T47D (cell line): ENCODE results near the gene UBXN6.
A peak's percentile ranks its signal among the peaks of the same experiment; 100 is the strongest.

Experiments used
- DNase-seq, 2 experiments: peaks; one replicate each; pipeline versions ENCODE4 v3.0.0 to v3.0.0-alpha.2; 2011 to 2012; ENCODE audit warnings: low read depth in 1 of 2, low spot score in 1 of 2
- JUND ChIP-seq: IDR thresholded peaks from 2 replicates; pipeline ENCODE4 v1.6.1; 2012; ENCODE audit warnings: low read depth
- in situ Hi-C: cut with HindIII; loops from 2 replicates; pipeline ENCODE4 v1.10.0; 2016; ENCODE audit warnings: low sequenced_read_pairs, low pct_unique_long_range_greater_than_20kb

Gene UBXN6

DNA sequence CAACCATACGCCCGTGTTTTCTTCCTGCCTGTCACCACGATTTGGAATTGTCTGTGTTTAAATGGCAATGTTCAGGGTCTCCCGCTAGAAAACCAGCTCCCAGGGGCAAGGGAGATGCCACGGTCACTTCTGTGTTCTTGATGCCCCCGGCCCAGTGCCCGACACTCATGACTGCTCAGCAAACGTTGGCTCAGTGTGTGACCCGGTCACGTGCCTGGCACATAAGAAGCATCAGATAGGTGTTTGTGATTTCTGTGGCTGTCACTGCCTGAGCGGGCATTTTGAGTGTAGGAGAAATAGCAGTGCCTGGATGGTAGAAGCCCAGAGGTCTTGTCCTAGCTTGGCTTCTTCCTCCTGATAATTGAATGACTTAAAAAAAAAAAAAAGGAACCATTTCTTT, 30.0 kb upstream of the UBXN6 start:
- in situ Hi-C loops: no loop called here
- DNase-seq: no peak
- no peak for TF ChIP-seq JUND

DNA sequence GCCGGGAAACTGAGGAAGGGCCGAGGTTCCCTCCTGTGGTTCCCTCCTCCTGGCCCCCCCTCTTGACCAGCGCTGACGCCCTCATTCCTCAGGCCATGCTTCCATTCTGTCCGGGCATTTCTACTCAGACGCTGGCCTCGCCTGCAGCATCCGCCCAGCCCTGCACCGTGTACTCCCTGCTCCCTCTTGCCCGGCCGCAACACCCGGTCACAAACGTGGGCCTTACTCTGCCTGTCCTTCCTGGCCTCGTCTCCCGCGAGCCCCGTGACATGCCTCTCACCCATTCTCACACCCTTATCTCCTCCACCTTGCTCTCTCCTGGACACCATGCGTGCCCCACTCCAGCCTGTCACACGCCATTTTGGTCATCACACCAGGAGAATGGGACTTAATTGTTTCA, 25.8 kb upstream of the UBXN6 start:
- TF ChIP-seq JUND: no peak
- no peak for DNase-seq
- in situ Hi-C loops: no loop called here

DNA sequence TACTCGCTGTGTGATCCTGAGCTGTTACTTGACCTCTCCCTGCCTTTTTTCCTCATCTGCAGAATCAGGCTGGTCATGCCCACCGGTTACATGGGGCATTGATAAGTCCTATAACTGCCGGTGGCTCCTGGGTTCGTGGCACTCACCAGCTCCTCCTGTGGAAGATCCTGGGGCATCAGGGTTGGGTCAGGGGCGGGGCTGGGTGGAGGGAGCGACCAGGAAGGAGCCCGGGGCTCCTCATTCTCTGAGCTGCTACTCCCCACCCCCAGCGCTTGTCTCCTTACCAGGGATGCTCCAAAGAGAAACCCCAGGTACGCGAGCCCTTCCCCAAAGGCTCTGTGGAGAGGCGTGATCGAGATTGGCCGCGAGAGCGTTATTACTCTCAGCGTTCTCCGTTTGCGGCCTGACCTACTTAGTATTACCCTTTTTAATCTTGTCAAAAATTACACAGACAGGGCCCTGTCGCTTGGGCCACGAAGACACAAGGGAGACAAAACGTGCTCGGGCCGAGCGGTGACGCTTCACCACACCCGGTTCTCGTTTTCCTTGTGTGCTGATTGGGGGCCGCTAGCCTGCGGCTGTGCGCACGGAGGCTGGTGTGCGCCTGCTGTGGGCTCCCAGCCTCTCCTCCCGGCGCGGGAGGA, 25.2 kb upstream of the UBXN6 start:
- in situ Hi-C loops: no loop called here
- no peak for TF ChIP-seq JUND
- no peak for DNase-seq

DNA sequence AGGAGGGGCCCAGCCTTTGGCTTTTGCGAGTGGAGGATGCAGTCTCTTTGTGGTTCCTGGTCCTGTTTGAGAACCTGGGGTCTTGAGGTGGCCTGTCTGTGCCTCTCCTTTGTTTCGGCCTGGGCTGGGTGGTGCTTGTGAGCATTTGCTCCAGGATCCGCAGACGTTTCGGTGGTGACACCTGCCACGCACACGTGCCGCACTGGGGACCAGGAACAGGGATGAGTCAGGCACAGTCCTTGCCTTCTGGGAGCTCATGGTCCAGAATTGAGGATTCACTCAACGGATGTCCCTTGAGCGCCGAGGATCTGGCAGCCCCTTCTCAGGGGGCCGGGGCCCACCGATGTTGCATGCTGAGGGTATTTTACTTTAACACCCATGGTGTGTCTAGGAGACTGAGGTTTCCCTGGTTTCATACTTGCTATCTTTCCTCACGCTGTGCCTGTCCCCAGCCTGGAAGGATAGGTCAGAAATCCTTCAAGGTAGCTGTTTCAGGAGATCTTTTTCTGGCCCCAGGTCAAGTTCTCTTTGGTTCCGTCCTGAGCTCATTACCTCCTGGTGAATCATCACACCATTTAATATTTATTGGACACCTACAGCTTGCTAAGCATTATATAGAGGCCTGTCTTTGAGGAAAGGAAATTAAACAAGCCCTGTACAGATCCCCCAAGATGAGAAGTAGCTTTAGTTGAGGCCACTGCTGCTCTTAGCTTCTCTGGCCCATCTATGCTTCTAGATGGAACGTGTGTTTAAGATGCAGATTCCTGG, 19.6 kb upstream of the UBXN6 start:
- in situ Hi-C loops: no loop called here
- DNase-seq: no peak
- no peak for TF ChIP-seq JUND

DNA sequence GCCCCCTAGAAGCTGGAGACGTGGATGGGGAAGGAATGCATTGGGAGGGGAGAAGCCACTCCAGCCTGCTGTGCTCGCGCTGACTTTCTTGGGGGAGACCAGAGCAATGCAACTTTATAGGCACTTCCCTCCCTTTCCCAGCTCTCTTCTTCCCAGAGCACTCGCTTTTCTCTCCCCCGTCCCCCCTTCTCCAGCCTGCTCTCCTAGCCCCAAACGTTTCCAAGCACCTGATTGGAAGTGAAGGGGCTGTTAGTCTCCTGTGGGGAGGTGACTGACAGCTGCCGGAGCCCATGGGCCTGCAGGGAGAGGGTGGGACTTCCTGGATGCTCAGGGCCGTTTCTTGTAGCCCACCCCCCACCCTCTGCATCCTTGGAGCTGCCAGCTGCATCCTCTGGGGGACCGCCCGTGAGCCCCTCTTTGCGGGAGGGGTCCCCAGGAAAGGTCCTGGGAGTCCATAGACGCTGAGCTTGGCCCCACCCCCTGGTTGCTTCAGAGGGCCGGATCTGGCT, 17.0 kb upstream of the UBXN6 start:
- peak; percentile 48 to 63 for DNase-seq
- in situ Hi-C loops: no loop called here
- TF ChIP-seq JUND: no peak

DNA sequence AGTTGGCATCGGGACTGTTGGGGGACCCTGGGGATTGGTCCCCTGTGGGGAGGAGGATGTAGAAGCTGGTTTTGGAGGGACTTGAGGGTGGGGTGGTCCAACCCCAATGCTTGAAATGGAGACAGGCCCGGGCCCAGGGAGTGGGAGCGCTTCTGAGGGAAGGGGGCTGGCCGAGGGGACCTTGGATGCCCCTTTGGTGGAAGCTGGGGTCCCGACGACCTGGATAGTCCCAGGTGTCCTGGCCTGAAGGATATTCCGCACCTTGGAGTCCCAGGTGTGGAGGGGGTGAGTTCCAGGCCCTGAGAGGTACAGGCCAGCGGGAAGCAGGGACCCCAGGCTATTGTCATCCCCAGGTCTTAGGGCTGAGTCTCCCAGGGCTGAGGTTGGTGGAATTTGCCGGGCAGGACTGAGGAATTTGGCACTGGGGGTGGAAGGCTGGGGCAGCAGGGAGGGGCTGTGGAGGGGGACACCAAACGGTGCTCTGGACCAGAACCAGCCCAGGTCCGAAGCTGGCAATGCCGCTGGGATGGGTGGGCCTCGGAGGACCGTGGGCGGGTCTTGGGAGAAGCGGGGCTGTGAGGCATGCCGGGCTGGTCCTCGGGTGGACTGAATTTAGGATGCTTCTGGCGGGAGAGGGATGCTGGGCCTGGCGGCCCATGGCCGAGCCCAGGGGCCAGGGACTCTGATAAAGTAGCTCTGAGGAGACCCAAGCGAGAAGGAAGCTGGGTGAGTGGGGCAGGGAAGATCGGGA, 16.3 kb upstream of the UBXN6 start:
- TF ChIP-seq JUND: no peak
- no peak for DNase-seq
- in situ Hi-C loops: no loop called here

DNA sequence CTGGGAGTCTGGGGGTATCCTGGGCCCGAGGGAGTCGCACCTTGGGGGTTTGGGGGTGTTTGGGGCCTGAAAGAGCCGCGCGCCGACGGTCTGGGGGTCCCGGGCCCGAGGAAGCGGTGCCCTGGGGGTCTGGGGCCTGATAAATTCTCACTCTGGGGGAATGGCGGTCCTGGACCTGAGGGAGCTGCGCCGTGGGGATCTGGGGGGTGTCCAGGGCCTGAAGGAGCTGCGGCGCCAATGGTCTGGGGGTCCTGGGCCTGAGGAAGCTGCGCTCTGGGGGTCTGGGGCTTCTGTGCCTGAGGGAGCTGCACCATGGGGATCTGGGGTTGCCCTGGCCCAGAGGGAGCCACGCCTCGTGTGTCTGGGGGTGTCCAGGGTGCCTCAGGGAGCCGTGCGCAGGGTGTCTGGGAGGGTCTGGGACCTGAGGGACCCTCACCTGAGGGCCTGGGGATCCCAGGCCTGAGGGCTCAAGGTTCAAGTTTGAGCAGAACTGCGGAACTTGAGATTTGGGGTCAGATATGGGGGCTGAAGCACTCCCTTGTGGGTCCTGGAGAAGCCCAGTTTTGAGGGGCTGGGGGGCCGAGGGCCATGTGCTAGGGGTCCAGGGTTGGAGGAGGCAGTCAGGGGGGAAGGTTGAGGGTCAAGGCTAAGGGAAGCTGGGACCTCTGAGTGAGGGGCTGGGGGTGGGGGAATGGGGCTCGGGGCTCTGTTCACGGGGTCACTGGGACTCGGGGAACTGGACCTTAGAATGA, 15.6 kb upstream of the UBXN6 start:
- in situ Hi-C loops: no loop called here
- no peak for DNase-seq
- TF ChIP-seq JUND: no peak

DNA sequence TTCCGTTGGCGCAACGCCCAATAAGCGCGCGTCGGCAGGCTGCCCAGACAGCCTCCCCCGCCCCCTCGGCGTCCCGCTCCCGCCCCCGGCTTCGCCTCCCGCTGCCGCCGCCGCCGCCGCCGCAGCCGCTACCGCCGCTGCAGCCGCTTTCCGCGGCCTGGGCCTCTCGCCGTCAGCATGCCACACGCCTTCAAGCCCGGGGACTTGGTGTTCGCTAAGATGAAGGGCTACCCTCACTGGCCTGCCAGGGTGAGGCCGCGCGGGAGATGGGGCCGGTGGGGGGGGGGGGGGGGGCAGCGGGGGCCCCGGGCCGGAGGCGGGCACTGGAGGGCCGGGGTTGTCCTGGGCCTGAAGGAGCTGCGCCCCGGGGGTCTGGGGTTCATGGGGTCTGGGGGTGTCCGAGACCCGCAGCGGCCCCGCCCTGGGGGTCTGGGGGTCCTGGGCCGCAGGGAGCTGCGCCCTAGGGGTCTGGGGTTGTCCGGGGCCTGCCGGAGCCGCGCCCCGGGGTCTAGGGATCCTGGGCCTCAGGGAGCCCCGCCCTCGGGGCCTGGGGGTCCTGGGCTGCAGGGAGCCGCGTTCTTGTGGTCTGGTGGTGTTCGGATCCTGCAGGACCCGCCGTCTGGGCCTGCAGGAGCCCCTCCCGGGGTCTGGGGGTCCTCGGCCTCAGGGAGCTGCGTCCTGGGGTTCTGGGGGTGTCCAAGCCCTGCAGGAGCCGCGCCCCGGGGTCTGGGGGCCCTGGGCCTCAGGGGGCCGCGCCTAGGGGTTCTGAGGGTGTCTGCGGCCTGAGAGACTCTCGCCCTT, 14.8 kb upstream of the UBXN6 start, which contains the start of gene HDGFL2:
Gene HDGFL2 (plus strand): TSS at position 124 of the 801 bp plus-strand sequence. CDS start 54 bp downstream, at position 178.
- in situ Hi-C loops: no loop called here
- DNase-seq: no peak
- no peak for TF ChIP-seq JUND

DNA sequence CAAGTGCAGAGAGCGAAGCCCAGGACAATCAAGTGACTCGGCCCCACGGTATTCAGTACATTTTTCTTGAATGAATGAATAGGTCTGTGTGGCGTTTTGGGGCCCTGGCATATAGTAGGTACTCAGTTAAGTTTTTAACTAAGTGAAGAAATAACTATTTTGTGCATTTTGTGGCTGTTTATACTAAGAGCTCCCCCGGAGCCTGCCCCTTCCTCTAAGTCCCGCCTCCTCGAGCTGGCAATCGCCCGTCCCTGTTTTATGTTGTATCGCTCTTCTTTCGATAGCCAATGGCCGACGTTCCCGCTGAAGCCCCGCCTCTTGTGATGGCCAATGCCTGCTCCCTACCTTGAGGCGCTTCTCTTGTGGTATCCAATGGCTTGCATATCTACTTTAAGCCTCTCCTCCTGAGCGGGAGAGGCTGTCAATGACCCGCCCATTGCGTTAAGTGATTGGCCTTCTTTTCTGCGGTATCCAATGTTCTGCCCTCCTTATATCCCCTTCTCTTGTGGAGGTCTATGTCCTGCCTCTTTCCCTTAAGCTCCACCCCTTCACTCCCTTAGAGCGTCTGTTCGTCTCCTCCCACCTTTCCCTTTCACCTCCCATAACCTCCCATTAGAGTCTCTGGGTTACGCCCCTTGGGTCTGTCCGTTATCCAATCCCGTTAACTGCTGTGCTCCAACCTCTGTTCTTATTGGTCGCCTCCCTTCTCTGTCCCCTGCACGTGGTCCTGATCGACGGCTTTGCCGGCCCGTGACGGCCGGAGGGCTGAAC, 14.0 kb upstream of the UBXN6 start:
- DNase-seq: peak; percentile 99 to 100
- TF ChIP-seq JUND: no peak
- in situ Hi-C loops: no loop called here

DNA sequence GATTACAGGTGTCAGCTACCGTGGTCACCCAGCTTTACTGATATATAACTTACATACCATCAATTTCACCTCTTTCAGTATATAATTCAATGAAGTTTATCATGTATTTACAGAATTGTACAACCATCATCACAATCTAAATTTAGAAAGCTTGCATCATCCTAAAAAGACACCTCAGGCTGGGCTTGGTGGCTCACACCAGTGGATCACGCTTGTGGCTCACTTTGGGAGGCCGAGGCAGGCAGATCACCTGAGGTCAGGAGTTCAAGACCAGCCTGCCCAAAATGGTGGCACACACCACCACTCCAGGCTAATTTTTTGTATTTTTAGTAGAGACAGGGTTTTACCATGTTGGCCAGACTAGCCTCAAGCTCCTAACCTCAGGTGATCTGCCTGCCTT, 10.2 kb upstream of the UBXN6 start:
- DNase-seq: no peak
- in situ Hi-C loops: no loop called here
- no peak for TF ChIP-seq JUND
